KOPT-K1 (cell line): ENCODE data around the gene MRPL54.
A peak's percentile ranks its signal among the peaks of the same experiment; 100 is the strongest.

Source experiments
- H3K27ac ChIP-seq: fragments of 200-600 bp; sonication (generic); 2 replicates; pipeline ENCODE4 v1.5.1; 2016; ENCODE audit warnings: antibody characterized with exemption, mild to moderate bottlenecking, low read depth, low read length; ENCODE audit not compliant: poor library complexity, severe bottlenecking
- H3K36me3 ChIP-seq: fragments of 200-600 bp; sonication (generic); 2 replicates; pipeline ENCODE4 v1.5.1; 2017; ENCODE audit warnings: antibody characterized with exemption, mild to moderate bottlenecking, low read length, moderate library complexity; ENCODE audit not compliant: insufficient read depth
- H3K9me3 ChIP-seq: fragments of 200-600 bp; sonication (generic); 2 replicates; pipeline ENCODE4 v1.5.1; 2017; ENCODE audit warnings: antibody characterized with exemption, low read length, mild to moderate bottlenecking; ENCODE audit not compliant: insufficient read depth, poor library complexity, severe bottlenecking

Gene MRPL54

DNA sequence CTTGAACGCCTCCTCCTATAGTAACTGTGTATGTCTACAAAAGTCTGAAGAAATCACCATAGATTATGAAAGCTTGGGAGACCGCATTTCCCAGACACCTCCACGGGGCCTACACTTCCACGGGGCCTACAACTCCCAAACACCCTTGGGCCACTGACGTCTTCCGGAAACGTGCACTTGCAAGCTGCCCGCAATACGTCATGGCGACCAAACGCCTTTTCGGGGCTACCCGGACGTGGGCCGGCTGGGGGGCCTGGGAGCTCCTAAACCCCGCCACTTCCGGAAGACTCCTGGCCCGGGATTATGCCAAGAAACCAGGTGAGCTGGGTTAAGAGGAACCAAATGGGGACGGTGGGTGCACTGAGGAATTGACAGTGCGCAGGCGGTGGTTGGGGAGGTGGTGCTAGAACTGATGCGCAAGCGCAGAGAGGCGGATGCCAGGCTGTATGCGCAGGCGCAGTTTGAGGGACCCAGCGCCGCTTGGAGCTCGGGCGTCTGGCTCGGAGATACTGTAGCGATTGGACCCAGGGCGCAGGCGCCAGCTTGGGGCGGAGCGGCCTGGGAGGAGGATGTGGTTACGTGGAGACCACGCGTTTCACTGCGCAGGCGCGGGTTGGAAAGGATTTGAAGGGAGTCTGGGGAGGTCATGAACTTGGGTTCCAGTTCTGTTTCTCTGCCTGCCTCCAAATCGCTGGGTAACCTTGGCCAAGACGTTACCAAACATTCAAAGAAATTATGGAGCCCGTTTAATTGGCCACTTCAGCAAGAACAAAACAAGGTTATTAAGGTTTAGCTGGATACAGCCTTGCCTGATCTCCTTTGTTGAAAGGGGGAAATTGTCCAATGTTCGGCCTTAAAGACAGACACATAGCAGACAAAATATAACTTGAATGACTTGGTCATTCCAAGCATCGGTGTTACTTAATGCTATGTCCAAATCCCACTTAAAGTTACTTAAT, at the start of gene MRPL54:
Gene MRPL54, plus strand, starts transcription at position 182 of the 959 bp plus-strand sequence. Its CDS starts 19 bp downstream, at position 201.
- Histone ChIP-seq H3K9me3 (no peaks in the 10 kb centered on the region), H3K27ac (peak within 1 kb of the TSS; percentile 98), H3K36me3 (peaks cover 39% of the 10 kb centered on the region)

DNA sequence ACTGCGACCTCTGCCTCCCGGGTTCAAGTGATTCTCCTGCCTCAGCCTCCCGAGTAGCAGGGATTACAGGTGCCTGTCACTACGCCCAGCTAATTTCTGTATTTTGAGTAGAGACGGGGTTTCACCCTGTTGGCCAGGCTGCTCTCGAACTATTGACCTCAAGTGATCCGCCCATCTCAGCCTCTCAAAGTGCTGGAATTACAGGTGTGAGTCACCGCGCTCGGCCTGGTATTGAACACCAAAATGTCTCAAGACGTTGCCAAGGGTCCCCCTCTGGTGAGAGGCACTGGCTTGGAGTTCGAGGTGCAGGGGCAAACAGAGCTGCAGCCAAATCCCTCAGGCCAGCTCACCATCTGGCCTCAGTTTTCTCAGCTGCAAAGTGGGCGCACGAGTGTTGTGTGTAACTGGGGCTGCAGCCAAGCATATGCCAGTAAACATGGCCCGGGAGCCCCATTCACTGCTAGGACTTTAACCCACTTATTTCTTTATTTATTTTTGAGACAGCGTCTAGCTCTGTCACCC, 46.3 kb upstream of the MRPL54 start:
- no peak overlapping the region for H3K27ac ChIP-seq
- no peaks in the 10 kb centered on the region for H3K9me3 ChIP-seq
- H3K36me3 ChIP-seq = no peaks in the 10 kb centered on the region

DNA sequence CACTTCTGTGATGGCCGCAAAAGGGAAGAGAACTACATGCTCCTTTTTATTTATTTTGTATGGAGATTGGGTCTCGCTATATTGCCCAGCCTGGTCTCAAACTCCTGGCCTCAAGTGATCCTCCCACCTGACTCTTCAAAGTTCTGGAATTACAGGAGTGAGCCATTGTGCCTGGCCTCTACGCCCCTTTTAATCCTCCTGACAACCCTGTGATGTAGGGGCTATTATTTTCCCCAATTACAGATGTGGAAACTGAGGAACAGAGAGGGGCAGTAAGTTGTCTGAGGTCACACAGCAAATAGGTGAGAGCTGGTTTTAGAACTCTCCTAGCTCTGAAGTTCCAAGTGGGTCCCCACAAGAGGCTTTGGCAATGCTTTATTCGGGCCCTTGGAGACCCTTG, 42.6 kb upstream of the MRPL54 start:
- no peak overlapping the region for H3K27ac ChIP-seq
- H3K36me3 ChIP-seq = no peaks in the 10 kb centered on the region
- H3K9me3 ChIP-seq = no peaks in the 10 kb centered on the region

DNA sequence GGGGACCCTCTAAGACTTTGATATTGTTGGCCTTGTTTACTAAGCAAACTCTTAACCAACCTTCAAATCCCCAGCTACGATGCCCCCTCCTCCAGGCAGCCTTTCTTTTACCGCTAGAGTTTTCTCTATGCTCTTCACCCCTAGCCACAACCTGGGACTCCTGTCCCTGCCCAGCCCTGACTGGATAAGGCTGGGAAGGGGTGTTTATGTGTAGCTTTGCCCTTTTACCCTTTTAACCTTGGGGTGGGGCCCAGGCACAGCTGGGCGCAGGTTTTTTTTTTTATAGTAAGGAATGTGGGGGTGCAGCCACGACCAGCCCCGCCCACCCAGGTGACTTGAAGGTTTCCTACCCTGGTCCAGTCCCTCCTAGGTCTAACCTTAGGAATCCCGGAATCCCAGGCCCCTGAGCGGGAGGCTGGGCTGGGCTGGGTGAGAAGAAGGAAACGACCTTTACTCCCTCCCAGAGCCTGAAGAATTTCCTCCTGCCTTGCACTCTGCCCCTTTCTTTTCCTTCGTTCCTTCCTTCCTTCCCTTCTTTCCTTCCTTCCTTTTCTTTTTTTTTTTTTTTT, 42.0 kb upstream of the MRPL54 start:
- Histone ChIP-seq H3K9me3 (no peaks in the 10 kb centered on the region), H3K27ac (no peak overlapping the region), H3K36me3 (no peaks in the 10 kb centered on the region)

DNA sequence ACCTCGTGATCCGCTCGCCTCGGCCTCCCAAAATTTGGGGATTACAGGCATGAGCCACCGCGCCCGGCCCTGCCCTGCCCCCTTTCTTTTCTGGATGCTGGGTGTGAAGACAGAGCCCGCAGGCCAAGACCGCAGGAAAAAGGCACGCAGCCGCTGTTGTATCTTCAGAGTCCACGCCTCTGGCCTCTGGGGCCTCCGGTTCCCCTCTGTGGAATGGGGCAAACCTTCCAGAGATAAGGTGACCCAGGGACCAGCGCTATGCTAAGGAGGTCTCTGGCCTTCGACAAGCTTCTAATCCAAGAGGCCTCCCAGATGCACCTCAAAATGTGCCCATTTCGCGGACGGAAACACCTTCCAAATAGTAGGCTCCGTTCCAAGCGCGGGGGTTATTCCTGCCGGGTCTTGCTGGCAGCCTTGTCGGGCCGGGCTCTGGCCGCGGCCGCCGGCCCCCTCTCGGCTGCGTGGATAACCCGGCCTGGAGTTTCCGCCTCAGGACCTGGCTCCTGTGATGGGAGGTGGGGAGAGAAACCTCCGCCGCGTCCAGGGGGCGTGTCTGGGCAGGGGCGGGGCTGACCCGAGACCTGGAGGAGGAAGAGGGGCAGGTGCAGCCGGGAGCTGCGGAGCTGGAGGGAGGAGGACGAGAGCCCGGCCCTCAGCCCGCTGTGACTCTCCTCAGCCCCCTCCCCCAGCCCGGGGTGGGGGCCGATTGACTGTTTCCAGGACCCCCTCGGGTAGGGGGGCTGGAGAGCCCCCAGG, 41.2 kb upstream of the MRPL54 start:
- Histone ChIP-seq H3K9me3 (no peaks in the 10 kb centered on the region), H3K36me3 (no peaks in the 10 kb centered on the region), H3K27ac (no peak overlapping the region)

DNA sequence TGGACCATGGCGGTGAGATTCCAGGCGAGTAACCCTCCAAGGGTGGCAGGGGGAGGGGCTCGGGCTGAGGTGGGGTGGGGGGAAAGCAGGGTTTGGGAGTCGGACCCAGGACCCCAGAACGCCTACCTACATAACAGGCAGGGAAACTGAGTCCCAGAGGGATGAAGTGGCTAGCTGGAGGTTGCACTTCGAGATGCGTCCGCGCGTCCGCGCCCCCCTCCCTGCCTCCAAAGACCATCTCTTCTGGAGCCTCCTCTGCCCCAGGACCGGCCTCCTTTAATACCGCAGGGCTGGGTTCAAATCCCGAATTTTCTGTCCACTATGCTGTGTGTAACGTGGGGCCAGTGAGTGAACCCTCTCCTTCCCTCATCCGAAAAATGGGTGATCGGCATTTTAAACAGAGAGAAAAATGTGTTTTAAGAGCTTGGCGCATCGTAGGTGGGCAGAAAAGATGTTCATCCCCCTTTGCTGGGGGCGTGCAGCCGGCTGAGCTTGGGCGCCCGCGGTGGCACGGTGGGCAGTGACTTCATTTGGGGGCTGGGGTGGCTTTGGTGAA, 40.5 kb upstream of the MRPL54 start:
- Histone ChIP-seq H3K9me3 (no peaks in the 10 kb centered on the region), H3K27ac (no peak overlapping the region), H3K36me3 (no peaks in the 10 kb centered on the region)

DNA sequence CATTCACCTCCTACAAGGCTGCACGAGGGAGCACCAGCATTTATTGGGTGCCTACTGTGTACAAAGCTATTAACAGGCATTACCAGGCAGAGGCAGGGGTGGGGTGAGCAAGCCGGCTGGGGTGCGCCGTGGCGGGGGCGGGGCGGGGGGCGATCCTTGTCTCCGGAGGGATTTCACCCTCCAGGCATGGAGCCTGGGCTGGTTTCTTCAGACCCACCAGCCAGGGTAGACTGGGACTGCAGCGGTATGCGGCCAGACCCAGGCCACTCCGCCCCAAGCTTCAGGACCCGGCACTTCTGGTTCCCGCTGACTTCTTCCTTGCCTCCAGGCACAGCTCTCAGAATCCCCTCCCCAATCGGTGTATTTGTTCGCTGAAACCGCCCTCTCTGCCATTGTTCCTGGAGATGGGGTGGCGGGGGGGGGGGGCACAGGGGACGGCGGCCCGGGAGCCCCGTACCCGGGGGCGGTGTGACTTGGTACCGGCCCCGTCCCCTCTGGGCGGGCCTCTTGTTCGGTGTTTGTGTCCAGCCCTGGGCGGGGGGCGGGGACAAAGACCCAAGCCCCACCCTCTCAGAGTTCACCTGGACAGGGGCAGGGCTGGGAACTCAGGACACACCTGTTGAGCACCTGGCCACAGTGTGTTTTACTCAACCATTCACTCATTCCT, 39.9 kb upstream of the MRPL54 start:
- Histone ChIP-seq H3K9me3 (no peaks in the 10 kb centered on the region), H3K36me3 (no peaks in the 10 kb centered on the region), H3K27ac (no peak overlapping the region)

DNA sequence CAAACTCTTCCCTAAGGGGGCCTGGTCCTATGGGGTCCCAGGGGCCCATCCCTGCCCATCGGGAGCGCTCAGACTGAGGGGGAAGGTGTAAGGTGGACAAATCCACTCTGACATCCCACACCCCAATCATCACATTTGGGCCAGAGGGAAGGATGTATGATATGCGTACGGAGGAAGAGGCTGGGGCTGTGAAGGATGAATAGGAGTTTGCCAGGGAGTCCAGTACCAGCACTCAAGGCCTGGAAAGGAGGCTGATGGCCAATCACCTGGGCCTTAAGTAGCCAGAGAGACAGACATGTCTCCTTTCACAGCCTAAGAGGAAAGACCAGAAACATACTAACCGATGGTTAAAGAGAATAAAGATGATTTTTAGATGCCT, 39.4 kb upstream of the MRPL54 start:
- Histone ChIP-seq H3K27ac (no peak overlapping the region), H3K36me3 (no peaks in the 10 kb centered on the region), H3K9me3 (no peaks in the 10 kb centered on the region)

DNA sequence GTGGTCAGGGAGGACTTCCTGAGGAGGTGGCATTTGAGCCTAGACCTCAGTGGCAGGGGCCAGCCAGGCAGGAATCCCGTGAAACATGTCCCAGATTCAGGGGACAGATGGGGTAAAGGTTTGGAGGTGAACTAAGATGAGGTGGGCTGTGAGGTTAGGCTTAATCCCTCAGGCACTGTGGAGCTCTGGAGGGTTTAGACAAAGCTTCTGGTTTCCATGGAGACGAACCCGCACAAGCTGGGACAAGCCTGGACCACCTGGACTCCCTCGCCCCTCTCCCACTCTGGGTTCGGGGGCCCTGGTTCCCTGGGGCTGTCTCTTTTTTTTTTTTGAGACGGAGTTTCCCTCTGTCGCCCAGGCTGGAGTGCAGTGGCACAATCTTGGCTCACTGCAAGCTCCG, 38.6 kb upstream of the MRPL54 start:
- H3K36me3 ChIP-seq = no peaks in the 10 kb centered on the region
- H3K27ac ChIP-seq = no peak overlapping the region
- no peaks in the 10 kb centered on the region for H3K9me3 ChIP-seq

DNA sequence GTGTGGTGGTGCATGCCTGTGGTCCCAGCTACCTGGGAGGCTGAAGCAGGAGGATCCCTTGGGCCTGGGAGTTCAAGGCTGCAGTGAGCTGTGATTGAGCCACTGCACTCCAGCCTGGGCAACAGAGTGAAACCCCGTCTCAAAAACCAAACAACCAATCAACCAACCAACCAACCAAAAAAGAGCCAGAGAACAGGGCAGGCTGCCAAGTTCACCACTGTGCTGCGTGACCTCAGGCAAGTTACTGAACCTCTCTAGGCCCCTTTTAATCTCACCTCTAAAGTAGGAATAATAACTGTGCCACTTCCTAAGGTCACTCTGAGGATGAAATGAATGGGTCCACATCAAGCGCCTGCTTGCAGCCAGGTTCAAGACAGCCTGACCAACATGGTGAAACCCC, 37.4 kb upstream of the MRPL54 start:
- Histone ChIP-seq H3K9me3 (no peaks in the 10 kb centered on the region), H3K36me3 (no peaks in the 10 kb centered on the region), H3K27ac (no peak overlapping the region)

DNA sequence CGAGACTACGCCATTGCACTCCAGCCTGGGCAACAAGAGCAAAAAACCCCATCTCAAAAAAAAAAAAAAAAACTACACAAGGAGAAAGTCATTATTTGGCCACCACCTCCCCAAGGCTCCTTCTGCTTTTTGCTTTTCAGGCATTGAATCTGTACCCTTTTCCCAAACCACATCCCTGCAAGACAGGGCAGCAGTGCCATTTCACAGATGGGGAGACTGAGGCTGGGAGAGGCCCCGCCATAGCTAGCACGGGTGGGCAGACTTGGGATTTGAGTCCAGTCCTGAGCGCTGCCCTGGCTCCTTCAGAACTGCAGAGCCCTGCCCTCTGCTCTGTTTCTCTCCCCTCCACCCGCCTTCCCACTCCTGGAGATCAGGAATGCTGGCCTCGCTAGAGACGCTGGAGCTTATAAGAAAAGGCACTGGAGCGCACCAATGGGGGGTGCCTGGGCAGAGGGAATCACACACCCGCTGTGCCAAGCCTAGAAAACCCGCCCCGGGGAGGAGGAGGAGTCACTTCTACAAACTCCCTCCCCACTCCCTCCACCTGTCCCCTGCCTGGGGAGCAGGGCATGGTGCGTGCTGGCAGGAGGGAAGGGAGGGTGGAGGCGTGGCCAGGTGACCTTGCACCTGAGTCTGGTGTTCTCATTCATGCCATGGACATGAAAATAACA, 36.7 kb upstream of the MRPL54 start:
- Histone ChIP-seq H3K36me3 (no peaks in the 10 kb centered on the region), H3K27ac (no peak overlapping the region)

DNA sequence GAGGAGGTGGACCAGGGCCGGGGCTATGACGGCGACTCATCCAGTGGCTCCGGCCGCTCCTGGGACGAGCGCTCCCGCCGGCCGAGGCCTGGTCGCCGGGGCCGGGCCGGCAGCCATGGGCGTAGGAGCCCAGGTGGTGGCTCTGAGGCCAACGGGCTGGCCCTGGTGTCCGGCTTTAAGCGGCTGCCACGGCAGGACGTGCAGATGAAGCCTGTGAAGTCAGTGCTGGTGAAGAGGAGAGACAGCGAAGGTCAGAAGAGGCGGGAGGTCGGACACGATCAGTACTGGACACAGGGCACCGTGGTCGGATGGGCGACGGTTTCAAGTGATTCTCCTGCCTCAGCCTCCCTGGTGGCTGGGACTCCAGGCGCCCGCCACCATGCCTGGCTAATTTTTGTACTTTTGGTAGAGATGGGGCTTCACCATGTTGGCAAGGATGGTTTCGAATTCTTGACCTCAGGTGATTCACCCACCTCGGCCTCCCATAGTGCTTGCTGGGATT, 32.0 kb upstream of the MRPL54 start:
- no peak overlapping the region for H3K27ac ChIP-seq
- no peaks in the 10 kb centered on the region for H3K9me3 ChIP-seq
- no peaks in the 10 kb centered on the region for H3K36me3 ChIP-seq

More for the DNA sequence above, 36.7 kb upstream of the MRPL54 start:
- no peaks in the 10 kb centered on the region for H3K9me3 ChIP-seq

DNA sequence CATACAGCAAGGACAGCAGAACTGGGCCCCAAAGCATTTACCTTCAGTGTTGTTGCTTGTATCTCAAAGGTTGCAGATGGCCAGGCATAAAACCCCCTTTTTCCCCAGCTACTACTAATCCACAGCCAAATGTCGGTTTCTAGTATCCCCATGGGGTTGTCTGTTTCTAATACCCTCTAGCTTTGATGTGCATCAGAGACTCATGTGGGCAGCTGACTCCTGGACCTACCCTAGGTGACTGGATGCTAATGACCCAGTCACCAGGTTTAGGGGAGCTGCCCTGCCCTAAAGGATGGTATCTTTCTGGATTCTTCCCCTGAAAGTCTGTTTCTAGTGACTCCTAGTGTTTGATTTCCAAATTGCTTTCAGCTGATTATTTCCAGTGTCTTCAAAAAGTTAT, 30.4 kb upstream of the MRPL54 start:
- Histone ChIP-seq H3K27ac (no peak overlapping the region), H3K36me3 (no peaks in the 10 kb centered on the region), H3K9me3 (no peaks in the 10 kb centered on the region)
